HepG2 (cell line): ENCODE data around the gene SOBP. TPM values are rescaled to one million over a fixed set of nuclear protein-coding genes. Genes with fewer than 3 reads are reported as not detected.

Experiments
- ARHGAP35 ChIP-seq: sonication (generic); formaldehyde crosslinking; IDR thresholded peaks from 2 replicates; pipeline ENCODE4 v1.9.0; 2022; ENCODE audit warnings: mild to moderate bottlenecking, inconsistent platforms, moderate library complexity, missing genetic modification reagents, borderline replicate concordance
- BCL6 ChIP-seq: IDR thresholded peaks from 2 replicates; pipeline ENCODE4 v1.6.1; 2016; ENCODE audit warnings: missing genetic modification reagents, missing compliant biosample characterization
- CBX1 ChIP-seq: IDR thresholded peaks from one replicate; pipeline ENCODE4 v1.6.1; 2016; ENCODE audit warnings: antibody characterized with exemption, low read depth
- CBX5 ChIP-seq: sonication (generic); formaldehyde crosslinking; IDR thresholded peaks from 2 replicates; pipeline ENCODE4 v1.4.0; 2020; ENCODE audit warnings: missing genetic modification reagents, borderline replicate concordance
- CHCHD3 ChIP-seq: sonication (generic); formaldehyde crosslinking; IDR thresholded peaks from 2 replicates; pipeline ENCODE4 v1.8.0; 2022; ENCODE audit warnings: mild to moderate bottlenecking, missing genetic modification reagents, moderate library complexity
- NR3C1 ChIP-seq: sonication (generic); formaldehyde crosslinking; IDR thresholded peaks from 2 replicates; pipeline ENCODE4 v1.4.0; 2020; ENCODE audit warnings: missing genetic modification reagents
- RFX1 ChIP-seq: fragments of 450-650 bp; IDR thresholded peaks from 2 replicates; pipeline ENCODE4 v1.6.1; 2017
- SMARCC2 ChIP-seq: fragments of 450-650 bp; IDR thresholded peaks from 2 replicates; pipeline ENCODE4 v1.6.1; 2017; ENCODE audit warnings: antibody characterized with exemption, mild to moderate bottlenecking
- SNAI1 ChIP-seq: sonication (generic); formaldehyde crosslinking; IDR thresholded peaks from 2 replicates; pipeline ENCODE4 v1.5.0; 2020; ENCODE audit warnings: mild to moderate bottlenecking, missing genetic modification reagents, borderline replicate concordance
- THYN1 ChIP-seq: sonication (generic); formaldehyde crosslinking; IDR thresholded peaks from 2 replicates; pipeline ENCODE4 v1.8.1; 2023; ENCODE audit warnings: low read depth, mild to moderate bottlenecking, moderate library complexity, missing genetic modification reagents, borderline replicate concordance
- TP53 ChIP-seq: sonication (generic); formaldehyde crosslinking; conservative IDR thresholded peaks from 2 replicates; pipeline ENCODE4 v1.4.0; 2020; ENCODE audit warnings: missing genetic modification reagents
- XBP1 ChIP-seq: sonication (generic); formaldehyde crosslinking; IDR thresholded peaks from 2 replicates; pipeline ENCODE4 v1.5.0; 2020; ENCODE audit warnings: missing genetic modification reagents
- ZBTB33 ChIP-seq: sonication (generic); formaldehyde crosslinking; IDR thresholded peaks from 2 replicates; pipeline ENCODE4 v1.4.0; 2020; ENCODE audit warnings: missing genetic modification reagents
- ZNF282 ChIP-seq: fragments of 450-650 bp; IDR thresholded peaks from 2 replicates; pipeline ENCODE4 v1.6.1; 2018; ENCODE audit not compliant: partially characterized antibody
- ZNF34 ChIP-seq: sonication (generic); formaldehyde crosslinking; IDR thresholded peaks from 2 replicates; pipeline ENCODE4 v1.4.0; 2020; ENCODE audit warnings: mild to moderate bottlenecking, missing genetic modification reagents, borderline replicate concordance
- ZNF460 ChIP-seq: sonication (generic); formaldehyde crosslinking; IDR thresholded peaks from 2 replicates; pipeline ENCODE4 v1.5.1; 2020; ENCODE audit warnings: missing genetic modification reagents, mild to moderate bottlenecking, borderline replicate concordance
- ZNF572 ChIP-seq: sonication (generic); formaldehyde crosslinking; IDR thresholded peaks from 2 replicates; pipeline ENCODE4 v1.5.1; 2020; ENCODE audit warnings: mild to moderate bottlenecking, missing genetic modification reagents
- ZNF670 ChIP-seq: sonication (generic); formaldehyde crosslinking; IDR thresholded peaks from 2 replicates; pipeline ENCODE4 v1.8.0; 2022; ENCODE audit warnings: mild to moderate bottlenecking, missing genetic modification reagents, borderline replicate concordance
- ZSCAN30 ChIP-seq: sonication (generic); formaldehyde crosslinking; IDR thresholded peaks from 2 replicates; pipeline ENCODE4 v1.5.0; 2020; ENCODE audit warnings: mild to moderate bottlenecking, missing genetic modification reagents
- ZZZ3 ChIP-seq: sonication (generic); formaldehyde crosslinking; IDR thresholded peaks from 2 replicates; pipeline ENCODE4 v1.4.0; 2020; ENCODE audit warnings: missing genetic modification reagents, mild to moderate bottlenecking, borderline replicate concordance
- polyA plus RNA-seq, 8 experiments: library from polyadenylated mRNA; depleted of rRNA in 3 of 8; stranded (reverse) in 7 of 8; unstranded in 1 of 8; fragments of >200 nt; fragmentation: Illumina TruSeq in 4 of 8; extraction: Trizol in 4 of 8; gene quantifications; 2 replicates each; pipeline versions ENCODE4 v1.2.1 to v1.2.3, GENCODE V29; 2011 to 2016; ENCODE audit warnings: low read depth in 4 of 8, missing spikeins in 1 of 8, mixed read lengths in 1 of 8; ENCODE audit not compliant: insufficient read depth in 1 of 8
- total RNA-seq, 5 experiments: library from RNA; depleted of rRNA; stranded (reverse); fragments of >200 nt; fragmentation: Illumina TruSeq; extraction: Trizol; gene quantifications; 2 replicates each; pipeline ENCODE4 v1.2.3, GENCODE V29; 2016; ENCODE audit warnings: low read depth in 1 of 5
- TF ChIP-seq, protein P1 (sequence below): sonication (generic); formaldehyde crosslinking; IDR thresholded peaks from 2 replicates; pipeline ENCODE4 v1.4.0; 2020; ENCODE audit warnings: missing genetic modification reagents
- TF ChIP-seq, protein P2 (sequence below): sonication (generic); formaldehyde crosslinking; IDR thresholded peaks from 2 replicates; pipeline ENCODE4 v1.4.0; 2020; ENCODE audit warnings: missing genetic modification reagents, borderline replicate concordance
- TF ChIP-seq, protein P3 (sequence below): sonication (generic); formaldehyde crosslinking; IDR thresholded peaks from 2 replicates; pipeline ENCODE4 v1.8.0; 2022; ENCODE audit warnings: mild to moderate bottlenecking, missing genetic modification reagents

Gene SOBP
- total and polyA plus RNA-seq, 2 of the 13 experiments (the other 11 are each of a cell fraction or from before 2014, with no cell fraction given): 1.5 to 6.9 TPM

- TF ChIP-seq, protein P1, sequence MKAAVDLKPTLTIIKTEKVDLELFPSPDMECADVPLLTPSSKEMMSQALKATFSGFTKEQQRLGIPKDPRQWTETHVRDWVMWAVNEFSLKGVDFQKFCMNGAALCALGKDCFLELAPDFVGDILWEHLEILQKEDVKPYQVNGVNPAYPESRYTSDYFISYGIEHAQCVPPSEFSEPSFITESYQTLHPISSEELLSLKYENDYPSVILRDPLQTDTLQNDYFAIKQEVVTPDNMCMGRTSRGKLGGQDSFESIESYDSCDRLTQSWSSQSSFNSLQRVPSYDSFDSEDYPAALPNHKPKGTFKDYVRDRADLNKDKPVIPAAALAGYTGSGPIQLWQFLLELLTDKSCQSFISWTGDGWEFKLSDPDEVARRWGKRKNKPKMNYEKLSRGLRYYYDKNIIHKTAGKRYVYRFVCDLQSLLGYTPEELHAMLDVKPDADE (CRISPR knock-in tag): no peak
- TF ChIP-seq RFX1 (no peak; the same call in 1 of the 2 replicates), SNAI1 (peak; percentile 76; the same call in 1 of the 2 replicates), SMARCC2 (no peak), ZNF572 (CRISPR knock-in tag) (0 out of 2 replicates have a peak, but pooled peaks have one; percentile 52), CBX5 (CRISPR knock-in tag) (peak; percentile 65), BCL6 (CRISPR knock-in tag) (no peak; the same call in none of the 2 replicates), ZBTB33 (CRISPR knock-in tag) (peak; percentile 7), ARHGAP35 (CRISPR knock-in tag) (peak; percentile 69; the same call in 1 of the 2 replicates), CBX1 (peak; percentile 30), CHCHD3 (CRISPR knock-in tag) (no peak), ZNF670 (CRISPR knock-in tag) (peak; percentile 54; the same call in 1 of the 2 replicates), ZNF34 (CRISPR knock-in tag) (peak; percentile 69; the same call in 1 of the 2 replicates), ZZZ3 (0 out of 2 replicates have a peak, but pooled peaks have one; percentile 24), TP53 (CRISPR knock-in tag) (no peak), ZNF282 (no peak), NR3C1 (CRISPR knock-in tag) (no peak), XBP1 (CRISPR knock-in tag) (peak; percentile 37; the same call in 1 of the 2 replicates), THYN1 (CRISPR knock-in tag) (no peak), ZNF460 (CRISPR knock-in tag) (no peak), ZSCAN30 (CRISPR knock-in tag) (no peak)
- TF ChIP-seq, protein P2, sequence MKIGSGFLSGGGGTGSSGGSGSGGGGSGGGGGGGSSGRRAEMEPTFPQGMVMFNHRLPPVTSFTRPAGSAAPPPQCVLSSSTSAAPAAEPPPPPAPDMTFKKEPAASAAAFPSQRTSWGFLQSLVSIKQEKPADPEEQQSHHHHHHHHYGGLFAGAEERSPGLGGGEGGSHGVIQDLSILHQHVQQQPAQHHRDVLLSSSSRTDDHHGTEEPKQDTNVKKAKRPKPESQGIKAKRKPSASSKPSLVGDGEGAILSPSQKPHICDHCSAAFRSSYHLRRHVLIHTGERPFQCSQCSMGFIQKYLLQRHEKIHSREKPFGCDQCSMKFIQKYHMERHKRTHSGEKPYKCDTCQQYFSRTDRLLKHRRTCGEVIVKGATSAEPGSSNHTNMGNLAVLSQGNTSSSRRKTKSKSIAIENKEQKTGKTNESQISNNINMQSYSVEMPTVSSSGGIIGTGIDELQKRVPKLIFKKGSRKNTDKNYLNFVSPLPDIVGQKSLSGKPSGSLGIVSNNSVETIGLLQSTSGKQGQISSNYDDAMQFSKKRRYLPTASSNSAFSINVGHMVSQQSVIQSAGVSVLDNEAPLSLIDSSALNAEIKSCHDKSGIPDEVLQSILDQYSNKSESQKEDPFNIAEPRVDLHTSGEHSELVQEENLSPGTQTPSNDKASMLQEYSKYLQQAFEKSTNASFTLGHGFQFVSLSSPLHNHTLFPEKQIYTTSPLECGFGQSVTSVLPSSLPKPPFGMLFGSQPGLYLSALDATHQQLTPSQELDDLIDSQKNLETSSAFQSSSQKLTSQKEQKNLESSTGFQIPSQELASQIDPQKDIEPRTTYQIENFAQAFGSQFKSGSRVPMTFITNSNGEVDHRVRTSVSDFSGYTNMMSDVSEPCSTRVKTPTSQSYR (CRISPR knock-in tag): no peak
- TF ChIP-seq, protein P3, sequence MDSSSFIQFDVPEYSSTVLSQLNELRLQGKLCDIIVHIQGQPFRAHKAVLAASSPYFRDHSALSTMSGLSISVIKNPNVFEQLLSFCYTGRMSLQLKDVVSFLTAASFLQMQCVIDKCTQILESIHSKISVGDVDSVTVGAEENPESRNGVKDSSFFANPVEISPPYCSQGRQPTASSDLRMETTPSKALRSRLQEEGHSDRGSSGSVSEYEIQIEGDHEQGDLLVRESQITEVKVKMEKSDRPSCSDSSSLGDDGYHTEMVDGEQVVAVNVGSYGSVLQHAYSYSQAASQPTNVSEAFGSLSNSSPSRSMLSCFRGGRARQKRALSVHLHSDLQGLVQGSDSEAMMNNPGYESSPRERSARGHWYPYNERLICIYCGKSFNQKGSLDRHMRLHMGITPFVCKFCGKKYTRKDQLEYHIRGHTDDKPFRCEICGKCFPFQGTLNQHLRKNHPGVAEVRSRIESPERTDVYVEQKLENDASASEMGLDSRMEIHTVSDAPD (CRISPR knock-in tag): peak; percentile 33; the same call in 1 of the 2 replicates
These were observed 30.4 kb upstream of the SOBP start, which contains the start of gene PDSS2 (continued) for GRCh38 chr6:107459283-107460082.
